WTC11 (cell line): Measurements from ENCODE around the gene OSBP2. TPM values are rescaled to one million over a fixed set of nuclear protein-coding genes. Genes with fewer than 3 reads are reported as not detected.
"Not testable (repeated sequence)": the region's sequence is repeated elsewhere in the genome, so short reads cannot be mapped to it uniquely, and the experiment has no call there.

ENCODE experiments used
- ATAC-seq: fragments of 200-7000 bp; cut with Tn5 transposase; 2 replicates; pipeline ENCODE4 v1.10.0; 2021; ENCODE audit warnings: mild to moderate bottlenecking, moderate library complexity
- CTCF ChIA-PET: fragments of 300-600 bp; sonication (Branson Sonifier 250); formaldehyde crosslinking; loops from one replicate; lab custom pipeline; 2021; ENCODE audit warnings: antibody characterized with exemption; lab: Charles Lee
- POLR2A ChIA-PET: fragments of 350-600 bp; sonication (Branson Sonifier 250); formaldehyde crosslinking; loops from one replicate; lab custom pipeline; 2021; ENCODE audit warnings: antibody characterized with exemption; lab: Charles Lee
- DNase-seq: peaks from one replicate; pipeline ENCODE4 v3.0.0; 2021; ENCODE audit warnings: low spot score
- H3K27ac Mint-ChIP-seq: 2 replicates; pipeline ENCODE4 v1.8.0; 2021; ENCODE audit warnings: mixed read lengths
- H3K27me3 Mint-ChIP-seq: 2 replicates; pipeline ENCODE4 v1.8.0; 2021; ENCODE audit warnings: low read depth, mild to moderate bottlenecking, moderate library complexity, mixed read lengths
- H3K36me3 Mint-ChIP-seq: 2 replicates; pipeline ENCODE4 v1.8.0; 2021; ENCODE audit warnings: mixed read lengths
- H3K4me1 Mint-ChIP-seq: 2 replicates; pipeline ENCODE4 v1.8.0; 2022; ENCODE audit warnings: mixed read lengths
- H3K4me3 Mint-ChIP-seq: 2 replicates; pipeline ENCODE4 v1.8.0; 2021; ENCODE audit warnings: mild to moderate bottlenecking, moderate library complexity, mixed read lengths
- H3K9me3 Mint-ChIP-seq: 2 replicates; pipeline ENCODE4 v1.8.0; 2021; ENCODE audit warnings: mixed read lengths
- E2F4 ChIP-seq: sonication (generic); formaldehyde crosslinking; IDR thresholded peaks from 2 replicates; pipeline ENCODE4 v1.8.1; 2022; ENCODE audit warnings: low read depth, mild to moderate bottlenecking, moderate library complexity, missing genetic modification reagents, borderline replicate concordance
- FOXK1 ChIP-seq: sonication (generic); formaldehyde crosslinking; IDR thresholded peaks from 2 replicates; pipeline ENCODE4 v1.8.0; 2022; ENCODE audit warnings: mild to moderate bottlenecking, moderate library complexity, missing genetic modification reagents
- IRF2 ChIP-seq: sonication (generic); formaldehyde crosslinking; IDR thresholded peaks from 2 replicates; pipeline ENCODE4 v1.8.0; 2022; ENCODE audit warnings: low read depth, missing genetic modification reagents, borderline replicate concordance
- NR1H2 ChIP-seq: sonication (generic); formaldehyde crosslinking; IDR thresholded peaks from 2 replicates; pipeline ENCODE4 v1.9.0; 2021; ENCODE audit warnings: mild to moderate bottlenecking, moderate library complexity, missing genetic modification reagents
- SMAD3 ChIP-seq: sonication (generic); formaldehyde crosslinking; IDR thresholded peaks from 2 replicates; pipeline ENCODE4 v1.8.0; 2022; ENCODE audit warnings: missing genetic modification reagents, mild to moderate bottlenecking, borderline replicate concordance
- SOX15 ChIP-seq: fragments of 250-450 bp; sonication (Bioruptor Pico); IDR thresholded peaks from 2 replicates; pipeline ENCODE4 v1.9.0; 2021; ENCODE audit warnings: mild to moderate bottlenecking
- SP1 ChIP-seq: sonication (generic); formaldehyde crosslinking; conservative IDR thresholded peaks from 2 replicates; pipeline ENCODE4 v1.8.1; 2022; ENCODE audit warnings: missing genetic modification reagents
- total RNA-seq: library from RNA; stranded (reverse); gene quantifications from 3 replicates; pipeline ENCODE4 v1.2.3, GENCODE V29; 2021
- TF ChIP-seq, protein P1 (sequence below): sonication (generic); formaldehyde crosslinking; IDR thresholded peaks from 2 replicates; pipeline ENCODE4 v1.8.0; 2022; ENCODE audit warnings: missing genetic modification reagents
- TF ChIP-seq, protein P2 (sequence below): sonication (generic); formaldehyde crosslinking; IDR thresholded peaks from 2 replicates; pipeline ENCODE4 v1.8.1; 2022; ENCODE audit warnings: low read depth, missing genetic modification reagents, borderline replicate concordance

Gene OSBP2
- total RNA-seq, 1 experiment from 2014 or later: 4.1 TPM

- no peak for TF ChIP-seq E2F4 (CRISPR knock-in tag)
- TF ChIP-seq, protein P1, sequence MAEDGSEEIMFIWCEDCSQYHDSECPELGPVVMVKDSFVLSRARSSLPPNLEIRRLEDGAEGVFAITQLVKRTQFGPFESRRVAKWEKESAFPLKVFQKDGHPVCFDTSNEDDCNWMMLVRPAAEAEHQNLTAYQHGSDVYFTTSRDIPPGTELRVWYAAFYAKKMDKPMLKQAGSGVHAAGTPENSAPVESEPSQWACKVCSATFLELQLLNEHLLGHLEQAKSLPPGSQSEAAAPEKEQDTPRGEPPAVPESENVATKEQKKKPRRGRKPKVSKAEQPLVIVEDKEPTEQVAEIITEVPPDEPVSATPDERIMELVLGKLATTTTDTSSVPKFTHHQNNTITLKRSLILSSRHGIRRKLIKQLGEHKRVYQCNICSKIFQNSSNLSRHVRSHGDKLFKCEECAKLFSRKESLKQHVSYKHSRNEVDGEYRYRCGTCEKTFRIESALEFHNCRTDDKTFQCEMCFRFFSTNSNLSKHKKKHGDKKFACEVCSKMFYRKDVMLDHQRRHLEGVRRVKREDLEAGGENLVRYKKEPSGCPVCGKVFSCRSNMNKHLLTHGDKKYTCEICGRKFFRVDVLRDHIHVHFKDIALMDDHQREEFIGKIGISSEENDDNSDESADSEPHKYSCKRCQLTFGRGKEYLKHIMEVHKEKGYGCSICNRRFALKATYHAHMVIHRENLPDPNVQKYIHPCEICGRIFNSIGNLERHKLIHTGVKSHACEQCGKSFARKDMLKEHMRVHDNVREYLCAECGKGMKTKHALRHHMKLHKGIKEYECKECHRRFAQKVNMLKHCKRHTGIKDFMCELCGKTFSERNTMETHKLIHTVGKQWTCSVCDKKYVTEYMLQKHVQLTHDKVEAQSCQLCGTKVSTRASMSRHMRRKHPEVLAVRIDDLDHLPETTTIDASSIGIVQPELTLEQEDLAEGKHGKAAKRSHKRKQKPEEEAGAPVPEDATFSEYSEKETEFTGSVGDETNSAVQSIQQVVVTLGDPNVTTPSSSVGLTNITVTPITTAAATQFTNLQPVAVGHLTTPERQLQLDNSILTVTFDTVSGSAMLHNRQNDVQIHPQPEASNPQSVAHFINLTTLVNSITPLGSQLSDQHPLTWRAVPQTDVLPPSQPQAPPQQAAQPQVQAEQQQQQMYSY (CRISPR knock-in tag): no peak
- no peak for TF ChIP-seq IRF2 (CRISPR knock-in tag)
- no peak for TF ChIP-seq FOXK1
- TF ChIP-seq, protein P2, sequence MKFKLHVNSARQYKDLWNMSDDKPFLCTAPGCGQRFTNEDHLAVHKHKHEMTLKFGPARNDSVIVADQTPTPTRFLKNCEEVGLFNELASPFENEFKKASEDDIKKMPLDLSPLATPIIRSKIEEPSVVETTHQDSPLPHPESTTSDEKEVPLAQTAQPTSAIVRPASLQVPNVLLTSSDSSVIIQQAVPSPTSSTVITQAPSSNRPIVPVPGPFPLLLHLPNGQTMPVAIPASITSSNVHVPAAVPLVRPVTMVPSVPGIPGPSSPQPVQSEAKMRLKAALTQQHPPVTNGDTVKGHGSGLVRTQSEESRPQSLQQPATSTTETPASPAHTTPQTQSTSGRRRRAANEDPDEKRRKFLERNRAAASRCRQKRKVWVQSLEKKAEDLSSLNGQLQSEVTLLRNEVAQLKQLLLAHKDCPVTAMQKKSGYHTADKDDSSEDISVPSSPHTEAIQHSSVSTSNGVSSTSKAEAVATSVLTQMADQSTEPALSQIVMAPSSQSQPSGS: no peak
Observed at GRCh38 chr22:30733181-30733631, 38.5 kb downstream of the OSBP2 start (continued).

- ATAC-seq, H3K36me3 Mint-ChIP-seq, H3K27ac Mint-ChIP-seq, H3K4me3 Mint-ChIP-seq, H3K9me3 Mint-ChIP-seq, DNase-seq, POLR2A ChIA-PET, H3K27me3 Mint-ChIP-seq: not testable (repeated sequence)
- CTCF ChIA-PET: interaction anchor here (0.9 to 2.7 kb wide), 2 partner anchors 9 to 106 kb away, joined by 3 to 9 read pairs; no protein-coding TSS in a partner anchor
- H3K4me1 Mint-ChIP-seq: peaks cover 21% of the 10 kb centered on the region
Observed at GRCh38 chr22:30740007-30740406, 45.3 kb downstream of the OSBP2 start.

DNA sequence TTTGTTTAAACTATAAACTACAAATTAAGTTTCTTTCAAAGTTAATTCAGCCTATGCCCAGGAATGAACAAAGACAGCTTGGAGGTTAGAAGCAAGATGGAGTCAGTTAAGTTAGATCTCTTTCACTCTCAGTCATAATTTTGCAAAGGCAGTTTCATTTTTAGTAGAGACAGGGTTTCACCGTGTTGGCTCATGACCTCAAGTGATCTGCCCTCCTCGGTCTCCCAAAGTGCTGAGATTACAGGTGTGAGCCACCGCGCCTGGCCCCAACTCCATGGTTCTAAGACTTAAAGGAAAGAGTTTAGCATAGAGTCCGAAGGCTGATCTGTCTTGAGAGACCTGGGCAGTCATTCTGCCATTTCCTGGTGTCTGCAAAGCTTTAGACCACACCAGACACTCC, 45.8 kb downstream of the OSBP2 start:
- H3K27ac Mint-ChIP-seq, POLR2A ChIA-PET, ATAC-seq, H3K27me3 Mint-ChIP-seq, CTCF ChIA-PET, H3K9me3 Mint-ChIP-seq, H3K36me3 Mint-ChIP-seq, H3K4me3 Mint-ChIP-seq, DNase-seq: not testable (repeated sequence)
- peaks cover 21% of the 10 kb centered on the region for H3K4me1 Mint-ChIP-seq

DNA sequence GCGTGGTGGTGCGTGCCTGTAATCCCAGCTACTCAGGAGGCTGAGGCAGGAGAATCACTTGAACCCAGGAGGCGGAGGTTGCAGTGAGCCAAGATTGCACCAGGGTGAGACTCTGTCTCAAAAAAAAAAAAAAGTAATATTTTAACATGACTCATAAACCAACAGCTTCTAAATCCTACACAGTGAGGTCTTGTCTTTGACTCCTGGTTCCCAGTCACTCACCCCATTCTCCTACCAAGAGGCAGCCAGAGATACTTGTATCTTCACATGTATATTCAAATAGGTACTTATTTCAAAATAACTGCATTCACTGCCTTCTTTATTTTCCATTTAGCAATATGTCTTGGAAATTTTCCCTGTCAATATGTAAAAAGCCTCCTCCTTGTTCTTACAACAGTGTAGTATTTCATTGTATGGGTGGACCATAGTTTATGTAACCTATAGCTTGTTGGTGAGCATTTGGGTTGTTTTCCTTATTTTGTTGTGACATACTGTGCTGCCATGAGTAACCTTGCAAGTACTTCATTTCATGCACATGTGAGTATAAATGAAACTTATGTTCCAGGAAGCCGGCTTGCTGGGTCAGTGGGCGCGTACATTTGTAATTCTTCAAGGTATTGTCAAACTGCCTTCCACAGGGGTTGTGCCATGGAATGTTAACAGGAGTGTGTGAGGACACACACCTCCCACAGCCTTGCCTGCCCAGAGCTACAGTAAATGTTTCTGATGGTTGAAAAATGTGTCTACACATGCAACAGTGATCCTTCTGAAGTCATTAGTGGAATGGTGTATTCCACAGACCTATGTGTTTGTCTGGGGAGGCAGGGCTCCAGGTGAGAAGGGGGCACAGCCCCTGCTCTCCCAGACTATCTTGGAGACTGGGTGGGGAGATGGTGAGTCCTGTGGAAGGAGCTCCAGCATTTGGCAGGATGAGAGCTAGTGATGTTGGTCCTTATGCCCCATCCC, 47.9 kb downstream of the OSBP2 start:
- Mint-ChIP-seq H3K9me3 (no peaks in the 10 kb centered on the region), H3K4me1 (peaks cover 22% of the 10 kb centered on the region), H3K36me3 (no peaks in the 10 kb centered on the region), H3K27ac (no peak overlapping the region), H3K4me3 (no peak overlapping the region), H3K27me3 (no peaks in the 10 kb centered on the region; the same call in 1 of the 2 replicates)
- CTCF ChIA-PET: interaction anchor here (0.6 to 1.7 kb wide), 5 partner anchors 10 to 179 kb away, joined by 3 to 5 read pairs (median 4); no protein-coding TSS in a partner anchor
- ATAC-seq: no peak
- DNase-seq: no peak
- no peak for TF ChIP-seq SMAD3 (CRISPR knock-in tag)
- TF ChIP-seq NR1H2 (CRISPR knock-in tag): no peak
- no peak for TF ChIP-seq SP1
- no peak for TF ChIP-seq FOXK1
- no peak for TF ChIP-seq SOX15
- POLR2A ChIA-PET: no interaction called here
